Measurements from ENCODE around the gene DLG5.

GRCh38 chr10:77961668-77962067 is 35.1 kb upstream of the DLG5 start:
- TF ChIP-seq CTCF (conservative IDR thresholded peaks at IDR 0.05) (no peak), EZH2 (IDR thresholded peaks at IDR 0.05; ENCODE audit: low read depth) (no peak)

All from PC-9 (cell line).